CD4-positive, alpha-beta T cell treated with Interleukin-4 for 1 hour (primary cell): ENCODE results near the gene NFASC.
A peak's percentile ranks its signal among the peaks of the same experiment; 100 is the strongest.

Source experiments
- DNase-seq, 2 donors: peaks; one replicate each; pipeline ENCODE4 v3.0.0-alpha.2; 2020 to 2022

NFASC gene

DNA sequence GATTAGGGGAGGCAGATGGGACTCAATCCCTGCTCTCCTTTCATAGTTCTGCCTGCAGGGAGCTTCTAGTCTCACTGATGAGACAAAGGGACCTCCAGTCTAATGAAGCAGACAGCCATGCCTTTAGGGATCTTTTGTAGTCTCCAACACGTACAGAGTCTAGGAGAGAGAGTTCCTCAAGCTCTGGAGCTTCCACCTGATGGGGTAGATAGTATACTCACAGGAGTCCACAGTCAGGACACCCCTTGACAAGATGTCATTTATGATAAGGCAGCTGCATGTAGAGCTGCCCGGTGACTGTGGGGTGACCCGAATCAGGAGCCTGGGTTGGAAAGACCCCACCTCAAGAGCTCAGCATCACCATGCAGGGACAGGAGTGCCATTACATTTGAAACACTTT is 117.0 kb downstream of the NFASC start:
- no peak for DNase-seq

GRCh38 chr1:204988196-204988595 is 117.5 kb downstream of the NFASC start:
- no peak for DNase-seq

- peak; percentile 46 to 65 for DNase-seq
Measured at GRCh38 chr1:204989266-204990058, 118.8 kb downstream of the NFASC start.

GRCh38 chr1:204990059-204990664 is 119.5 kb downstream of the NFASC start:
- DNase-seq, result no peak

- DNase-seq, result no peak
Measured at GRCh38 chr1:204990721-204991341, 120.2 kb downstream of the NFASC start.

- DNase-seq, result no peak
Measured at GRCh38 chr1:204991342-204991844, 120.7 kb downstream of the NFASC start.

DNA sequence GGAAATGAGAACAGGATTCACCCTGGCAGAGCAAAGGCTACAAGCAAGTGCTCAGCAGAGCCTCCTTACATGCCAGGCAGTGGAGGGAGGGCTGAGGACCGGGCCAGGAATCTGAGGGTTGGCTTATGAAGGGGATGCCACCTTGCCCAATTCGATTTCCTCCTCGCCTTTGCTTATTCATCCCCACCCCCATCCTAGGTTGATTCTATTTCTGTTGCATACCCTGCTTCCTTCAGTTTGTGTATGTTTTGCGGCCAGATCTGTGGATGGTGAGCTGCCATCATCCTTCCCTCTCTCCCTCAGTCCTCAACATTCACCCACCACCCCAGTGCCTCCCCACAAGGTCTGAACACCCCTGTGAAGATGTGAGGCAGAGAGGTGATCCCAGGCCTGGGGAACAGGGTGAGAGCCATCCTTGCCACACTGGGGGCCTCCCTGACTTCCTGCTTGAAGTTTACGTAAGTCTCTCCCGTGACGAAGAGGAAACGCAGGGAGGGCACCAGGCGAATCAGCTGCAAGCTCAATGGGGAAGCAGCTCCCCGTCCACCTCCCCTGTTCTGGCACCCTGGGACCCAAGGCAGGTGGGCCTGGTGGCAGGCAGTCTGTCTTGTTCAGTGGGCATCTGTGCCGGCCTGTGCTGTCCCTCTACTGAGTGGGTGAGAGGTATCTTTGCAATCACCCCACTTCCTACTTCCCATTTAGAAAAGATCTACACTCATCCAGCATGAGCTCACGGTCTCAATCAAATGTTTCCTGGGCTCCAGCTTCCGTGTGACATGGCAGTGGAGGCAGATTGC is 121.7 kb downstream of the NFASC start:
- peak; percentile 20 to 67 for DNase-seq

DNA sequence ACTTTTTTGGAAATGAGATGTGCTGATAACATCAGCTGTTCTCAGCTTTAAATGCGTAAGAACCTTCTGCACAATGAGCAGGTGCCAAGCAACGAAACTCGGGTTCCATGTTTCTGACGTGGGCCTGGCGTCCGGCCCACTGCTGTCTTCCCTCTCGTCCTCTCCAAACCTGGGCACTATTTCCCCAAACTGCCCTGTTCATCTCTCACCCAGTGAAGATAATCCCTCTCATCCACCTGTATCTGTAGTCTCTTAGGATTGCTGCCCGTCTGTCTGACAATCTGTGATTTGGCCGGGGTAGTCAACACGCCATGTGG is 122.3 kb downstream of the NFASC start:
- no peak for DNase-seq

DNA sequence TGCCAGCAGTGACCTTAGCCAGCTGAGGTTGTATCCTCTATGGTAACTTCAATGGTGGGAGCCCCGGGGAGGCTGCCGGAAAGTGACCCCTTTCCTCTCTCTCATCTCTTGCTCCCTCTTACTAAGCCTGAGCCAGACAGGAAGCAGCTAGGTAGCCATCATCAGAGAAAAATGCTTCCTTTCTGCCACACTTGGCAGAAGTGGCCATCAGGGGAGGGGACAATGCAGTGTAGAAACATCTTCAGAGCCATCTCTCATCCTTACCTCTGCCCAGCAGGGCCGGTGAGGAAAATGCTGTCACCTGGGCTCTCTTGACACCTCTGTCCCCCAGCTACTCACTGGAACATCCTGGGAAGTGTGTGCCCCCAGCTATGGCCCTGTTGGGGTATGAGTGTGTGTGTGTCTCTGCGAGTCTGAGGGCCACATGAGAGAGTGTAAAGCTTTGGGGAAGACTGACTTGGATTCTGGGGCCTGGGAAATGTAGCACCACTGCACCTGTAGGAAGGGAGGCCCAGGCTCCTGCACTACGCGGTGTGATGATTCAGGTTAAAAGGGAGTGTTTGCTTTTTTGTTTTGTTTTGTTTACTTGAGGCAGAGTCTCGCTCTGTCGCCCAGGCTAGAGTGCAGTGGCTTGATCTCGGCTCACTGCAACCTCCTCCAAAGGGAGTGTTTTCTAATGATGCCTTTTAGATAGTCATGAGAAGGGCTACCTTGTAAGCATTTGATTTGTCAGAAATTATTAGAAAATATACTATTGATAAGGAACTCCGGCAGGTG is 123.6 kb downstream of the NFASC start:
- DNase-seq, result no peak

DNA sequence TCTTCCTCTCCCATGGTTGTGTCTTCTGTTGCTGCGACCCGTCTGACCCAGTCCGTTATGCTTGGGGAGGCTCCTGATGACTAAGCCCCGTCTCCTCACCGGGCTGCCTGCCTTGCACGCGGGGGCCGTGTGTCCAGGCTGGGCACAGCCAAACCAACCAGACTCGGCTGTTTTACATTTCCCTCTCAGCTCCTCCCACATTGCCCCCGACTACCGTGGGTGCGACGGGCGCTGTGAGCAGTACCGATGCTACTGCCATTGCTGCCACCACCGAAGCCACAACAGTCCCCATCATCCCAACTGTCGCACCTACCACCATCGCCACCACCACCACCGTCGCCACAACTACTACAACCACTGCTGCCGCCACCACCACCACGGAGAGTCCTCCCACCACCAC is 126.3 kb downstream of the NFASC start:
- no peak for DNase-seq

- no peak for DNase-seq
Measured at GRCh38 chr1:204997591-204998355, 127.1 kb downstream of the NFASC start.

DNA sequence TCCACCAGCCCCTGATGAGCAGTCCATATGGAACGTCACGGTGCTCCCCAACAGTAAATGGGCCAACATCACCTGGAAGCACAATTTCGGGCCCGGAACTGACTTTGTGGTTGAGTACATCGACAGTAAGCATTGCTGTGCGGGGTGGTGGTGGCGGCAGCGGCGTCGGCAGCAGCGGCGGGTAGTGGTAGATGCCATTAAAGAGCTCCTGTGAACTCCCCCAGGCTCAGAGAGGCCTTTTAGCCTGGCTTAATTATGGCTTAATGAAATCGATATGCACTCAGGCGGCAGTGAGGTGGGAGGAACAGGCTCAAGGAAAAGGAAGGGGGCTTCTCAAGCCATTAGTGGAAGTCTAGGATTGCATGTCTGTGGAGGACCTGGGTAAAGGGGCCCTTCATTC is 130.5 kb downstream of the NFASC start:
- no peak for DNase-seq

GRCh38 chr1:205002705-205003104 is 132.0 kb downstream of the NFASC start:
- DNase-seq, result no peak

DNA sequence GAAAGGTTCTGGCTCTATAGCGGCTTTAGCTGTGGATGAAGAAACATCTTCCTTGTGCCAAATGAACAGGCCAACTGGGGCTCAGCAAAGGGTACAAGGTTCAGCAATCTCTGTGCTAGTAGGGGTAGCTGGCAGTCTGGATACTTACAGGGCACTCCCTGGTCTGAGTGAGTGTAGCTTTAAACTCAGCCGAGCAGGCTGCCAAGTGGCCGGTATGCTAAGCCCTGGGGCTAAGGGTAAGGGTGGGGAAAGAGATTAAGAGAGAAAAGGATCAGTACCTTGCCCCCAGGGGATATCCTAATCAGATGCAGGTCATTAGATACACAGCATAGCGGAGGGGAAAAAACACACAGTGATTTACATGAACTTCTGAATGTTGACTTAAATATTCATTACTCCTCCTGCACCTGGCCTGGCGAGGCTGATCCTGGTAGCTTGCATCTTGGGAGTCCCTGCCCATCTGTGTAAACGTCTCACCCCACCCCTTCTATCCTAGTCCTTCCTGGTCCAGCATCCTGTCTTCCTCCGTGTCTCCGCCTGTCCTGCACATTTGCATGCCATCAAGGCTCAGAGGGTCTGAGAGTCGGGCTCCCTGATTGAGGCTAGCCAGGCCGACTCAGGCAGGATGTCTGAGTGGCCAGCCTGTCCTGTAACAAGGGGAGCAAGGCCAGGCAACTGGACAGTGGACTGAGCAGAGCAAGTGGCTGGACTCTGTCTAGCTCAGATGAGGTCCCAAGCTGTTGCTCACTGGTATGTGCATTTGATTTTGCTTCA is 132.9 kb downstream of the NFASC start:
- no peak for DNase-seq

- no peak for DNase-seq
Measured at GRCh38 chr1:205004351-205004750, 133.7 kb downstream of the NFASC start.

GRCh38 chr1:205008896-205009295 is 138.2 kb downstream of the NFASC start:
- DNase-seq, result no peak

DNA sequence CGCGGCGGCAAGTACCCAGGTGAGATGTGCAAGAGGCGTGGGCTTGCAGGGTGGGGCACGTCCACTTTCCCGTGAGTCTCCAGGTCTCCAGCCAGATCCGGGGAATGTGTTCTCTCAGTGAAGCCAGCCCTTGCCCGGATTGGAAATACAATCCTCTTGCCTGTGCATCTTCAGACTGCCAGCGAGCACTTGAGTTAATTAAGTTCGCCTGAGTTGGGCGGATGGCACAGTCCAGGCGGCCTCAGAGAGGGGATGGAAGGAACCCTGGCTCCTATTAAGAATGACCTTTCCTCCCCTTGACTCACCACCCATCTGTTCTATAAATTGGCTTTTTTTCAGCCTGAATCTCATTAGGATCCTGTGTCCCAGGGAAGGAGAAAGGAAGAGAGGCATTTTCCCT is 139.0 kb downstream of the NFASC start:
- DNase-seq, result no peak

- no peak for DNase-seq
Measured at GRCh38 chr1:205012391-205013140, 141.9 kb downstream of the NFASC start.

- DNase-seq, result no peak
Measured at GRCh38 chr1:205013683-205014367, 143.2 kb downstream of the NFASC start.

DNA sequence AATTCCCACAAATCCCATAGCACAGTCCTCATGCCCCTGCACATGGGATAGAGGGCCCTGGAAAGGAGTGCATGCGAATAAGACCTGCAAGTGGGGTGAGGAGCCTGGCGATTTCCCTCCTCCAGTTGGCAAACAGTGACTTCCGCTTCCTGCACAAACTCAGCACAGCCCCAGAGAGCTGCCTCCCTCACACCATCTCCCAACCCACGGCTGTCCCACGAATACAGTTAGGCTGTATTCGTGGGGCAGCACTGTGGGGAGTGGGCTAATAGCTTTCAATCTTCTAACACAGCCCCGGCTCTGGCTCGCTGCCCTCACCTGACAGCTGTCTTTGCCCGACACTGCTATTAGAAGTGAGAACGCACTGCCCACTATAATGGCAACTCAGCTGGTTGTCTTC is 144.1 kb downstream of the NFASC start:
- no peak for DNase-seq
